ENCODE data around the gene TRA2B.

Gene TRA2B

DNA sequence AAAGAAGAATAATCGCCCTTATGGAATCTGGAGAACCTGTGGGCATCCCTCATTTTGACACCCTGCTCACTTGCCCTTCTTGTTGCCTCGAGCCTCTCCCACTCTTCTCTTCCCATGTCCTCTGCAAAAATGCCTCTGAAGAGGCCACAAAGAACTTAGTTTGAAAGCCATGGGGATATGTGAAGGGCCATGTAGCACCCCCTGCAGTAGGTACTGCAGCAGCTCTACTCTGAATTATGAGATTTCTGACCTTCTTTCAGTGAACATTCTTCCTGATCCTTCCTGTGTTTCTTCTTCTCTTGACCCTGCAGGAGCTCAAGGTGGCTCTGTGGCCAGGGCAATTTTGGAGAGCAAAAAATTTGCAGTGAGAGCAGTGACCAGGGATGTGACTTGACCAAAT, 30.4 kb upstream of the TRA2B start:
- no peak for ATAC-seq
- TF ChIP-seq ZNF70 (CRISPR knock-in tag; IDR thresholded peaks at IDR 0.05), result no peak
- TF ChIP-seq RARB (CRISPR knock-in tag; IDR thresholded peaks at IDR 0.05), result no peak
- TF ChIP-seq CSDC2 (CRISPR knock-in tag; IDR thresholded peaks at IDR 0.05), result no peak
- no peak for TF ChIP-seq ZFP30 (CRISPR knock-in tag; IDR thresholded peaks at IDR 0.05)
- TF ChIP-seq, protein P1, sequence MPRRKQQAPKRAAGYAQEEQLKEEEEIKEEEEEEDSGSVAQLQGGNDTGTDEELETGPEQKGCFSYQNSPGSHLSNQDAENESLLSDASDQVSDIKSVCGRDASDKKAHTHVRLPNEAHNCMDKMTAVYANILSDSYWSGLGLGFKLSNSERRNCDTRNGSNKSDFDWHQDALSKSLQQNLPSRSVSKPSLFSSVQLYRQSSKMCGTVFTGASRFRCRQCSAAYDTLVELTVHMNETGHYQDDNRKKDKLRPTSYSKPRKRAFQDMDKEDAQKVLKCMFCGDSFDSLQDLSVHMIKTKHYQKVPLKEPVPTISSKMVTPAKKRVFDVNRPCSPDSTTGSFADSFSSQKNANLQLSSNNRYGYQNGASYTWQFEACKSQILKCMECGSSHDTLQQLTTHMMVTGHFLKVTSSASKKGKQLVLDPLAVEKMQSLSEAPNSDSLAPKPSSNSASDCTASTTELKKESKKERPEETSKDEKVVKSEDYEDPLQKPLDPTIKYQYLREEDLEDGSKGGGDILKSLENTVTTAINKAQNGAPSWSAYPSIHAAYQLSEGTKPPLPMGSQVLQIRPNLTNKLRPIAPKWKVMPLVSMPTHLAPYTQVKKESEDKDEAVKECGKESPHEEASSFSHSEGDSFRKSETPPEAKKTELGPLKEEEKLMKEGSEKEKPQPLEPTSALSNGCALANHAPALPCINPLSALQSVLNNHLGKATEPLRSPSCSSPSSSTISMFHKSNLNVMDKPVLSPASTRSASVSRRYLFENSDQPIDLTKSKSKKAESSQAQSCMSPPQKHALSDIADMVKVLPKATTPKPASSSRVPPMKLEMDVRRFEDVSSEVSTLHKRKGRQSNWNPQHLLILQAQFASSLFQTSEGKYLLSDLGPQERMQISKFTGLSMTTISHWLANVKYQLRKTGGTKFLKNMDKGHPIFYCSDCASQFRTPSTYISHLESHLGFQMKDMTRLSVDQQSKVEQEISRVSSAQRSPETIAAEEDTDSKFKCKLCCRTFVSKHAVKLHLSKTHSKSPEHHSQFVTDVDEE (CRISPR knock-in tag; IDR thresholded peaks at IDR 0.05), result no peak
- TF ChIP-seq ISL1 (CRISPR knock-in tag; IDR thresholded peaks at IDR 0.05), result no peak
- TF ChIP-seq OSR1 (CRISPR knock-in tag; IDR thresholded peaks at IDR 0.05), result no peak
- TF ChIP-seq, protein P2, sequence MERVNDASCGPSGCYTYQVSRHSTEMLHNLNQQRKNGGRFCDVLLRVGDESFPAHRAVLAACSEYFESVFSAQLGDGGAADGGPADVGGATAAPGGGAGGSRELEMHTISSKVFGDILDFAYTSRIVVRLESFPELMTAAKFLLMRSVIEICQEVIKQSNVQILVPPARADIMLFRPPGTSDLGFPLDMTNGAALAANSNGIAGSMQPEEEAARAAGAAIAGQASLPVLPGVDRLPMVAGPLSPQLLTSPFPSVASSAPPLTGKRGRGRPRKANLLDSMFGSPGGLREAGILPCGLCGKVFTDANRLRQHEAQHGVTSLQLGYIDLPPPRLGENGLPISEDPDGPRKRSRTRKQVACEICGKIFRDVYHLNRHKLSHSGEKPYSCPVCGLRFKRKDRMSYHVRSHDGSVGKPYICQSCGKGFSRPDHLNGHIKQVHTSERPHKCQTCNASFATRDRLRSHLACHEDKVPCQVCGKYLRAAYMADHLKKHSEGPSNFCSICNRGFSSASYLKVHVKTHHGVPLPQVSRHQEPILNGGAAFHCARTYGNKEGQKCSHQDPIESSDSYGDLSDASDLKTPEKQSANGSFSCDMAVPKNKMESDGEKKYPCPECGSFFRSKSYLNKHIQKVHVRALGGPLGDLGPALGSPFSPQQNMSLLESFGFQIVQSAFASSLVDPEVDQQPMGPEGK (CRISPR knock-in tag; IDR thresholded peaks at IDR 0.05; ENCODE audit: borderline replicate concordance), result no peak

DNA sequence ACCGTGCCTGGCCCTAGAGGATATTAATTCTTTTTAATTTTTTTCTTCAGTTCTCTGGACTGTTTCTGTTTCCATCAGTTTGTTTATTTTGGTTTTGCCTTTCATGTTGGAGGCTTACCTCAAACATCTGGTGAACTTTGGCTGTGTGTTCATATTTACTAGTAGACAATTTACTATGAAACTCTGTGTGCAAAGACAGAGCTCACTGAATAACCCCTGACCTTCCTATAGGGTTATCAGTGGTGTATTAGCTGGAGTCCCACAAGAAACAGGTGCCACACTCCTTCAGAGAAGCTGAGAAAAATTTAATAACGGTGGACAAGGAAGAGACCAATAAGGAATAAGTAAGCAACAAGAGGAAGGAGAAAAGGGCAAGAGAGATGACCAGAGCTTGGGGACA, 28.8 kb upstream of the TRA2B start:
- ATAC-seq, result no peak
- TF ChIP-seq BACH2 (CRISPR knock-in tag; IDR thresholded peaks at IDR 0.05; ENCODE audit: borderline replicate concordance), result no peak
- no peak for TF ChIP-seq ZNF70 (CRISPR knock-in tag; IDR thresholded peaks at IDR 0.05)
- TF ChIP-seq CSDC2 (CRISPR knock-in tag; IDR thresholded peaks at IDR 0.05), result no peak
- TF ChIP-seq, protein P3, sequence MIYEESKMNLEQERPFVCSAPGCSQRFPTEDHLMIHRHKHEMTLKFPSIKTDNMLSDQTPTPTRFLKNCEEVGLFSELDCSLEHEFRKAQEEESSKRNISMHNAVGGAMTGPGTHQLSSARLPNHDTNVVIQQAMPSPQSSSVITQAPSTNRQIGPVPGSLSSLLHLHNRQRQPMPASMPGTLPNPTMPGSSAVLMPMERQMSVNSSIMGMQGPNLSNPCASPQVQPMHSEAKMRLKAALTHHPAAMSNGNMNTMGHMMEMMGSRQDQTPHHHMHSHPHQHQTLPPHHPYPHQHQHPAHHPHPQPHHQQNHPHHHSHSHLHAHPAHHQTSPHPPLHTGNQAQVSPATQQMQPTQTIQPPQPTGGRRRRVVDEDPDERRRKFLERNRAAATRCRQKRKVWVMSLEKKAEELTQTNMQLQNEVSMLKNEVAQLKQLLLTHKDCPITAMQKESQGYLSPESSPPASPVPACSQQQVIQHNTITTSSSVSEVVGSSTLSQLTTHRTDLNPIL (CRISPR knock-in tag; IDR thresholded peaks at IDR 0.05; ENCODE audit: low read depth), result no peak
- no peak for TF ChIP-seq RARB (CRISPR knock-in tag; IDR thresholded peaks at IDR 0.05)
- no peak for TF ChIP-seq ZNF565 (CRISPR knock-in tag; conservative IDR thresholded peaks at IDR 0.05; ENCODE audit: low read depth)
- TF ChIP-seq SNAI2 (CRISPR knock-in tag; IDR thresholded peaks at IDR 0.05), result no peak
- TF ChIP-seq ZC3H10 (CRISPR knock-in tag; IDR thresholded peaks at IDR 0.05), result no peak
- TF ChIP-seq, protein P4, sequence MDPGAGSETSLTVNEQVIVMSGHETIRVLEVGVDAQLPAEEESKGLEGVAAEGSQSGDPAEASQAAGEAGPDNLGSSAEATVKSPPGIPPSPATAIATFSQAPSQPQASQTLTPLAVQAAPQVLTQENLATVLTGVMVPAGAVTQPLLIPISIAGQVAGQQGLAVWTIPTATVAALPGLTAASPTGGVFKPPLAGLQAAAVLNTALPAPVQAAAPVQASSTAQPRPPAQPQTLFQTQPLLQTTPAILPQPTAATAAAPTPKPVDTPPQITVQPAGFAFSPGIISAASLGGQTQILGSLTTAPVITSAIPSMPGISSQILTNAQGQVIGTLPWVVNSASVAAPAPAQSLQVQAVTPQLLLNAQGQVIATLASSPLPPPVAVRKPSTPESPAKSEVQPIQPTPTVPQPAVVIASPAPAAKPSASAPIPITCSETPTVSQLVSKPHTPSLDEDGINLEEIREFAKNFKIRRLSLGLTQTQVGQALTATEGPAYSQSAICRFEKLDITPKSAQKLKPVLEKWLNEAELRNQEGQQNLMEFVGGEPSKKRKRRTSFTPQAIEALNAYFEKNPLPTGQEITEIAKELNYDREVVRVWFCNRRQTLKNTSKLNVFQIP (CRISPR knock-in tag; IDR thresholded peaks at IDR 0.05; ENCODE audit: borderline replicate concordance, low read depth), result no peak
- TF ChIP-seq, protein P5, sequence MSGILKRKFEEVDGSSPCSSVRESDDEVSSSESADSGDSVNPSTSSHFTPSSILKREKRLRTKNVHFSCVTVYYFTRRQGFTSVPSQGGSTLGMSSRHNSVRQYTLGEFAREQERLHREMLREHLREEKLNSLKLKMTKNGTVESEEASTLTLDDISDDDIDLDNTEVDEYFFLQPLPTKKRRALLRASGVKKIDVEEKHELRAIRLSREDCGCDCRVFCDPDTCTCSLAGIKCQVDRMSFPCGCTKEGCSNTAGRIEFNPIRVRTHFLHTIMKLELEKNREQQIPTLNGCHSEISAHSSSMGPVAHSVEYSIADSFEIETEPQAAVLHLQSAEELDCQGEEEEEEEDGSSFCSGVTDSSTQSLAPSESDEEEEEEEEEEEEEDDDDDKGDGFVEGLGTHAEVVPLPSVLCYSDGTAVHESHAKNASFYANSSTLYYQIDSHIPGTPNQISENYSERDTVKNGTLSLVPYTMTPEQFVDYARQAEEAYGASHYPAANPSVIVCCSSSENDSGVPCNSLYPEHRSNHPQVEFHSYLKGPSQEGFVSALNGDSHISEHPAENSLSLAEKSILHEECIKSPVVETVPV (CRISPR knock-in tag; IDR thresholded peaks at IDR 0.05), result no peak
- TF ChIP-seq ISL1 (CRISPR knock-in tag; IDR thresholded peaks at IDR 0.05), result no peak
- no peak for TF ChIP-seq ZNF8 (CRISPR knock-in tag; IDR thresholded peaks at IDR 0.05)
- no peak for TF ChIP-seq PPARA (CRISPR knock-in tag; IDR thresholded peaks at IDR 0.05; ENCODE audit: borderline replicate concordance)
- no peak for TF ChIP-seq TOX (CRISPR knock-in tag; IDR thresholded peaks at IDR 0.05; ENCODE audit: borderline replicate concordance)
- TF ChIP-seq, protein P1 (CRISPR knock-in tag; IDR thresholded peaks at IDR 0.05), result no peak
- TF ChIP-seq TCF4 (CRISPR knock-in tag; IDR thresholded peaks at IDR 0.05; ENCODE audit: borderline replicate concordance), result no peak
- TF ChIP-seq GLIS3 (CRISPR knock-in tag; IDR thresholded peaks at IDR 0.05), result no peak
